ENCODE results near the gene LRRC73. TPM values are rescaled to one million over a fixed set of nuclear protein-coding genes. Genes with fewer than 3 reads are reported as not detected.
"Not testable (repeated sequence)": the region's sequence is repeated elsewhere in the genome, so short reads cannot be mapped to it uniquely, and the experiment has no call there.

Gene LRRC73
- total RNA-seq, 1 experiment from 2014 or later = 0.22 TPM

GRCh38 chr6:43540507-43540906, 30.4 kb upstream of the LRRC73 start:
- no peak overlapping the region for H3K9ac ChIP-seq (ENCODE audit: low read length)
- H4K20me1 ChIP-seq (ENCODE audit: low read length) = no peaks in the 10 kb centered on the region
- CTCF ChIA-PET = no interaction called here
- DNase-seq (no peak), ATAC-seq (no peak)
- H3K4me1 ChIP-seq (ENCODE audit: insufficient read depth, low read length) = no peaks in the 10 kb centered on the region
- H3K9me3 ChIP-seq (ENCODE audit: low read length) = no peaks in the 10 kb centered on the region
- H2AFZ ChIP-seq (ENCODE audit: low read length) = no peak overlapping the region
- H3K27me3 ChIP-seq (ENCODE audit: low read length) = no peaks in the 10 kb centered on the region
- no peaks in the 10 kb centered on the region for H3K79me2 ChIP-seq (ENCODE audit: low read length)
- H3K4me3 ChIP-seq (ENCODE audit: low read length) = no peak overlapping the region
- no peaks in the 10 kb centered on the region for H3K9me2 ChIP-seq (replicated peaks; ENCODE audit: low read length)
- H3K4me2 ChIP-seq (ENCODE audit: low read length) = no peak overlapping the region
- intact Hi-C loops (cut with micrococcal nuclease) = no loop called here
- peaks cover 41% of the 10 kb centered on the region for H3K36me3 ChIP-seq (ENCODE audit: low read depth, low read length)
- no peaks in the 10 kb centered on the region for H3F3A ChIP-seq (ENCODE audit: low read length, unreplicated experiment)
- no peak overlapping the region for H3K27ac ChIP-seq (ENCODE audit: low read length)
- POLR2A ChIA-PET (ENCODE audit: unreplicated experiment) = no interaction called here
- no TSS peak for BruUV-seq (replicated peaks)
- TF ChIP-seq, protein P1, sequence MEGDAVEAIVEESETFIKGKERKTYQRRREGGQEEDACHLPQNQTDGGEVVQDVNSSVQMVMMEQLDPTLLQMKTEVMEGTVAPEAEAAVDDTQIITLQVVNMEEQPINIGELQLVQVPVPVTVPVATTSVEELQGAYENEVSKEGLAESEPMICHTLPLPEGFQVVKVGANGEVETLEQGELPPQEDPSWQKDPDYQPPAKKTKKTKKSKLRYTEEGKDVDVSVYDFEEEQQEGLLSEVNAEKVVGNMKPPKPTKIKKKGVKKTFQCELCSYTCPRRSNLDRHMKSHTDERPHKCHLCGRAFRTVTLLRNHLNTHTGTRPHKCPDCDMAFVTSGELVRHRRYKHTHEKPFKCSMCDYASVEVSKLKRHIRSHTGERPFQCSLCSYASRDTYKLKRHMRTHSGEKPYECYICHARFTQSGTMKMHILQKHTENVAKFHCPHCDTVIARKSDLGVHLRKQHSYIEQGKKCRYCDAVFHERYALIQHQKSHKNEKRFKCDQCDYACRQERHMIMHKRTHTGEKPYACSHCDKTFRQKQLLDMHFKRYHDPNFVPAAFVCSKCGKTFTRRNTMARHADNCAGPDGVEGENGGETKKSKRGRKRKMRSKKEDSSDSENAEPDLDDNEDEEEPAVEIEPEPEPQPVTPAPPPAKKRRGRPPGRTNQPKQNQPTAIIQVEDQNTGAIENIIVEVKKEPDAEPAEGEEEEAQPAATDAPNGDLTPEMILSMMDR (conservative IDR thresholded peaks at IDR 0.05; ENCODE audit: low read depth, low read length) = no peak
- TF ChIP-seq EZH2 (IDR thresholded peaks at IDR 0.05; ENCODE audit: low read length, unreplicated experiment) (no peak), EZH2phosphoT487 (IDR thresholded peaks at IDR 0.05; ENCODE audit: borderline replicate concordance, low read length) (no peak)

DNA sequence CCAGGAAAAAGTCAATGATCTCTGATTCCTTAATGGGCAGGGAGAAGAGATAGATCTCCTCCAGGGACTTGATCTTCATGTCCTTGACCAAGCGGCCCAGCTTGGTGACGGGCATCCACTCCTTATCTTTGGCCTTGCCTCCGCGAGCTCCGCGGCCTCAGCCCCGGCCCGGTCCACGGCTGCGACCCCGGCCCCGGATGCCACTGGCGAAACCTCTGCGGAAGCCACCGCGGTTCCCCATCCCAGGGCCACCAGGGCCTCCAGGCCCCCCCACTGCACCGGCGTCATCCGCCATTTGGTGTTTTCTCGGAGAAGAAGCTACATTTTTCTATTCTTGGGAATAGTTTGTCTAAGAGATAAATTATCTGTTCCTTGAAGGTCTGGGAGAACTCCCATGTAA, 29.3 kb upstream of the LRRC73 start:
- intact Hi-C loops (cut with micrococcal nuclease); H3K27ac ChIP-seq (ENCODE audit: low read length); H3K9me2 ChIP-seq (replicated peaks; ENCODE audit: low read length); POLR2A ChIA-PET (ENCODE audit: unreplicated experiment); H4K20me1 ChIP-seq (ENCODE audit: low read length); ATAC-seq; CTCF ChIA-PET; H3F3A ChIP-seq (ENCODE audit: low read length, unreplicated experiment); H2AFZ ChIP-seq (ENCODE audit: low read length); H3K27me3 ChIP-seq (ENCODE audit: low read length); H3K9ac ChIP-seq (ENCODE audit: low read length); H3K9me3 ChIP-seq (ENCODE audit: low read length); H3K4me1 ChIP-seq (ENCODE audit: insufficient read depth, low read length); H3K4me3 ChIP-seq (ENCODE audit: low read length); BruUV-seq (replicated peaks); H3K4me2 ChIP-seq (ENCODE audit: low read length); H3K79me2 ChIP-seq (ENCODE audit: low read length); DNase-seq: not testable (repeated sequence)
- peaks cover 36% of the 10 kb centered on the region for H3K36me3 ChIP-seq (ENCODE audit: low read depth, low read length)

DNA sequence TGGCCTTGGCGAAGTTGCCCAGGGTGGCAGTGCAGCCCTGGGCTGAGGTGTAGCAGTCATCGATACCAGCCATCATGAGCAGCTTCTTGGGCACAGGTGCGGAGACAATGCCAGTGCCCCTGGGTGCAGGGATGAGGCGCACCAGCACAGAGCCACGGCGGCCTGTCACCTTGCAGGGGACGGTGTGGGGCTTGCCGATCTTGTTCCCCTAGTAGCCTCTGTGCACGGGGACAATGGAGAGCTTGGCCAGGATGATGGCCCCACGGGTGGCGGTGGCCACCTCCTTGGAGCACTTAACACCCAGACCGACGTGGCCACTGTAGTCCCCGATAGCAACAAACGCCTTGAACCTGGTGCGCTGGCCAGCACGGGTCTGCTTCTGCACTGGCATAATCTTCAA, 28.8 kb upstream of the LRRC73 start:
- H3K9me3 ChIP-seq (ENCODE audit: low read length); H4K20me1 ChIP-seq (ENCODE audit: low read length); H3K27ac ChIP-seq (ENCODE audit: low read length); BruUV-seq (replicated peaks); H3F3A ChIP-seq (ENCODE audit: low read length, unreplicated experiment); intact Hi-C loops (cut with micrococcal nuclease); POLR2A ChIA-PET (ENCODE audit: unreplicated experiment); H3K79me2 ChIP-seq (ENCODE audit: low read length); H2AFZ ChIP-seq (ENCODE audit: low read length); H3K4me1 ChIP-seq (ENCODE audit: insufficient read depth, low read length); H3K9me2 ChIP-seq (replicated peaks; ENCODE audit: low read length); DNase-seq; H3K4me3 ChIP-seq (ENCODE audit: low read length); CTCF ChIA-PET; H3K4me2 ChIP-seq (ENCODE audit: low read length); H3K27me3 ChIP-seq (ENCODE audit: low read length); ATAC-seq; H3K9ac ChIP-seq (ENCODE audit: low read length): not testable (repeated sequence)
- peaks cover 38% of the 10 kb centered on the region for H3K36me3 ChIP-seq (ENCODE audit: low read depth, low read length)

DNA sequence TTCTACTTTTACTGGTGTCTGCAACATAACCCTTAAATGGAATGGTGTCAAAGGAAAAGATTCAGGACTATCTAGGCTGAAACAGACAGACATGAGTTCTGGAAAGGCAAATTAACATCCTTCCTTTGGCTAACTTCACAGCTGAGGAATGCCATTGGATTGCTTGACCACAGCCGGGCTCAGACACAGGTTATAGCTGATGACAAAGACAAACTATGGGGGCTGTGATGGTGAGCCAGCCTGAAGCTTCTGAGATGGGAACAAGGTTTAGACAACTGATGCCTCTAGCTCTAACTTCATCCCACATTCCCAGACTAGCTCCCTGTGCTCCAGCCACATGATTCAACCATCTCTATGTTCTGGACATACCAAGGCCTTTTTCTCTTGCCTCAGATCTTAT, 22.1 kb upstream of the LRRC73 start:
- ChIA-PET CTCF (no interaction called here), POLR2A (ENCODE audit: unreplicated experiment) (no interaction called here)
- H3K36me3 ChIP-seq (ENCODE audit: low read depth, low read length) = peaks cover 47% of the 10 kb centered on the region; the same call in 1 of the 2 replicates
- no peaks in the 10 kb centered on the region for H3K4me1 ChIP-seq (ENCODE audit: insufficient read depth, low read length)
- H3K79me2 ChIP-seq (ENCODE audit: low read length) = no peaks in the 10 kb centered on the region
- no peaks in the 10 kb centered on the region for H3K9me2 ChIP-seq (replicated peaks; ENCODE audit: low read length)
- H3K9me3 ChIP-seq (ENCODE audit: low read length) = no peaks in the 10 kb centered on the region
- H3K4me2 ChIP-seq (ENCODE audit: low read length) = no peak overlapping the region
- H3K9ac ChIP-seq (ENCODE audit: low read length) = no peak overlapping the region
- no peak for DNase-seq
- H3K4me3 ChIP-seq (ENCODE audit: low read length) = no peak overlapping the region
- ATAC-seq = no peak
- TF ChIP-seq, protein P1 (conservative IDR thresholded peaks at IDR 0.05; ENCODE audit: low read depth, low read length) = no peak
- TF ChIP-seq EZH2phosphoT487 (IDR thresholded peaks at IDR 0.05; ENCODE audit: borderline replicate concordance, low read length) (no peak), EZH2 (IDR thresholded peaks at IDR 0.05; ENCODE audit: low read length, unreplicated experiment) (no peak)
- H4K20me1 ChIP-seq (ENCODE audit: low read length) = no peaks in the 10 kb centered on the region
- H3K27ac ChIP-seq (ENCODE audit: low read length) = no peak overlapping the region
- no TSS peak for BruUV-seq (replicated peaks)
- no peak overlapping the region for H2AFZ ChIP-seq (ENCODE audit: low read length)
- H3K27me3 ChIP-seq (ENCODE audit: low read length) = no peaks in the 10 kb centered on the region
- no peaks in the 10 kb centered on the region for H3F3A ChIP-seq (ENCODE audit: low read length, unreplicated experiment)
- intact Hi-C loops (cut with micrococcal nuclease) = no loop called here

Measured in PC-3 (cell line).